Measurements from ENCODE around the gene SLC30A3.

DNA sequence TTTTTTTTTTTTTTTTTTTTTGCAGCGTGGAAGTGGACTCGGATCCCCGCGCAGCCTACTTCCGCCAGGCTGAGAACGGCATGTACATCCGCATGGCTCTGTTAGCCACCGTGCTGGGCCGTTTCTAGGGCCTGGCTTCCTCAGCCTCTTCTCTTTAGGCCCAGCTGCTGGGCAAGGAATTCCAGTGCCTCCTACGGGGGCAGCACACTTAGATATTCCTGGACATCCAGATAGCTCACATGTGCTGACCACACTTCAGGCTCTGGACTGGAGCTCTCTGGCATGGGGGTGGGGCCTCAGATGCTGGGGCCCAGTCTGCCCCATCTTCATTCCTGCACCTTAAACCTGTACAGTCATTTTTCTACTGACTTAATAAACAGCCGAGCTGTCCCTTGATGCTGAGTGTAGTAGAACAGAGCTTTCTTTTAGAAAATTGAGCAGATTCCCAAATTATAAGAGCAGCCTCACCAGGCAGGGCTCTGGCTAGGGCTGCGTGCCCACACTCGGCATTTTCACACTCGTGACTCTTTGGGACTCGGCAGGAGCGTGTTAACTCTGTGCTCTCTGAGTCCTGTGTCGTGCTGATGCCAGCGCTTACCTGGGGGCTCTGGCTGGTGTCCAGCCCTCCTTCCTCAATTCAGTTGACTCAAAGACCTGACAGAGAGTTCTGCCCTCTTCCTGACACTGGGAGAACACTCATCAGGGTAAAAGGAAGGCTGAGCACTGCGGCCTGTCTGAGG is 19.3 kb downstream of the SLC30A3 start:
- TF ChIP-seq POLR2AphosphoS5 (IDR thresholded peaks at IDR 0.05; ENCODE audit: low read depth, low read length) (no peak), SIN3A (IDR thresholded peaks at IDR 0.05; ENCODE audit: borderline replicate concordance, insufficient read depth, low read length) (no peak), FOXP2 (optimal IDR thresholded peaks at IDR 0.05; ENCODE audit: borderline replicate concordance, extremely low read depth, extremely low read length, insufficient read depth) (no peak), TAF1 (IDR thresholded peaks at IDR 0.05; ENCODE audit: borderline replicate concordance, insufficient read depth, low read length) (no peak)
- TF ChIP-seq, protein P1, sequence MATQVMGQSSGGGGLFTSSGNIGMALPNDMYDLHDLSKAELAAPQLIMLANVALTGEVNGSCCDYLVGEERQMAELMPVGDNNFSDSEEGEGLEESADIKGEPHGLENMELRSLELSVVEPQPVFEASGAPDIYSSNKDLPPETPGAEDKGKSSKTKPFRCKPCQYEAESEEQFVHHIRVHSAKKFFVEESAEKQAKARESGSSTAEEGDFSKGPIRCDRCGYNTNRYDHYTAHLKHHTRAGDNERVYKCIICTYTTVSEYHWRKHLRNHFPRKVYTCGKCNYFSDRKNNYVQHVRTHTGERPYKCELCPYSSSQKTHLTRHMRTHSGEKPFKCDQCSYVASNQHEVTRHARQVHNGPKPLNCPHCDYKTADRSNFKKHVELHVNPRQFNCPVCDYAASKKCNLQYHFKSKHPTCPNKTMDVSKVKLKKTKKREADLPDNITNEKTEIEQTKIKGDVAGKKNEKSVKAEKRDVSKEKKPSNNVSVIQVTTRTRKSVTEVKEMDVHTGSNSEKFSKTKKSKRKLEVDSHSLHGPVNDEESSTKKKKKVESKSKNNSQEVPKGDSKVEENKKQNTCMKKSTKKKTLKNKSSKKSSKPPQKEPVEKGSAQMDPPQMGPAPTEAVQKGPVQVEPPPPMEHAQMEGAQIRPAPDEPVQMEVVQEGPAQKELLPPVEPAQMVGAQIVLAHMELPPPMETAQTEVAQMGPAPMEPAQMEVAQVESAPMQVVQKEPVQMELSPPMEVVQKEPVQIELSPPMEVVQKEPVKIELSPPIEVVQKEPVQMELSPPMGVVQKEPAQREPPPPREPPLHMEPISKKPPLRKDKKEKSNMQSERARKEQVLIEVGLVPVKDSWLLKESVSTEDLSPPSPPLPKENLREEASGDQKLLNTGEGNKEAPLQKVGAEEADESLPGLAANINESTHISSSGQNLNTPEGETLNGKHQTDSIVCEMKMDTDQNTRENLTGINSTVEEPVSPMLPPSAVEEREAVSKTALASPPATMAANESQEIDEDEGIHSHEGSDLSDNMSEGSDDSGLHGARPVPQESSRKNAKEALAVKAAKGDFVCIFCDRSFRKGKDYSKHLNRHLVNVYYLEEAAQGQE (IDR thresholded peaks at IDR 0.05; ENCODE audit: insufficient read depth in 1 of 2, low read depth in 2 of 2, low read length in 2 of 2): no peak

Measured in PFSK-1 (cell line).